SHP77 treated with DMSO at 0.1 percent for 48 hours (cell line): ENCODE measurements around the gene CCL25.
"Not testable (repeated sequence)": the region's sequence is repeated elsewhere in the genome, so short reads cannot be mapped to it uniquely, and the experiment has no call there.

Source experiments
- DNase-seq: peaks from one replicate; lab custom pipeline; 2025; lab: John Stamatoyannopoulos, UW

CCL25 gene

DNA sequence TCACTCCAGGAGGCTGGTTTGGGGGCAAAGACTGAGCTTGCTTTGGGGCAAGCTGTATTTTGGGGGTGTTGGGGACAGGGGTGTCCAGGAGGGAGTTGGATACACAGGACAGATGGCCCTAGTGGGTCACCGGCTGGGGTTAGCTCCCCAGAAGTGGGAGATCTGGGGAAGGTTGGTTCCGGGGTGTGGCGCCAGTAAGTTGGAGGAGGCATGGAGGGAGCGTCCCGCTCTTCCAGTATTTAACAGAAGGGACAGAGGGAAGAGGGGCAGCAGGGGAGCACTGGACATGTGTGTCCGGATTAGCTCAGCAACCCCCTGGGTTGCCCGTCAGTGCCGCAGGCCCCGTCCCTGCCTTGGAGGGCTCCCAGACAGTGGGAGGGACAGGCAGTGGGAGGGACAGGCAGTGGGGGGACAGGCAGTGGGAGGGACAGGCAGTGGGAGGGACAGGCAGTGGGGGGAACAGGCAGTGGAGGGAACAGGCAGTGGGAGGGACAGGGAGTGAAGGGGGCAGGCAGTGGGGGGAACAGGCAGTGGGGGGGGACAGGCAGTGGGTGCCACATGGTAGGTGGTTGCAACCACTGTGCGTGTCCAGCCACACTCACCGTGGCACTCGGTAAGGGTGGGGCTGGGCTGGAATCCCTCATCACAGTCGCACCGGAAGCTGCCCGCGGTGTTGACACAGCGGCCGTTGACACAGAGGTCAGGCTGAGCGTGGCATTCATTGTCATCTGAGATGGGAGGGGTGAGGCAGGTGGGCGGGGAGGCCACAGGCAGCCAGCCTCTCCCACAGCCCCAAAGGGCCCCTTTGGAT, 33.2 kb downstream of the CCL25 start:
- DNase-seq: peak; percentile 66

DNA sequence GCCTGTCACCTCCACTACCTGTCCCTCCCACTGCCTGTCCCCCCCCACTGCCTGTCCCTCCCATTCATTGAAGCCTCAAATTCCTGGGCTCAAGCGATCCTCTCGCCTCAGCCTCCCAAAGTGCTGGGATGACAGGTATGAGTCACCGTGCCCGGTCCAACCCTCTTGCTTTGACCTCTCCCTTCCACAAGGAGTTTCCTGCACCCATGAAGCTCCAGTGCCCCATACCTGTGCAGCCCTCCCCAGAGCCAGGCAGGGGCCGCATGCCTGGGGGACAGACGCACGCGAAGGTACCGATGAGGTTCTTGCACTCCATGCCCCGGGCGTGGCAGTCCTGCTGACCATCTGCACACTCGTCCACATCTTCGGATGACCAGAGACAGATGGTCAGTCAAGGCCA, 34.3 kb downstream of the CCL25 start:
- no peak for DNase-seq

DNA sequence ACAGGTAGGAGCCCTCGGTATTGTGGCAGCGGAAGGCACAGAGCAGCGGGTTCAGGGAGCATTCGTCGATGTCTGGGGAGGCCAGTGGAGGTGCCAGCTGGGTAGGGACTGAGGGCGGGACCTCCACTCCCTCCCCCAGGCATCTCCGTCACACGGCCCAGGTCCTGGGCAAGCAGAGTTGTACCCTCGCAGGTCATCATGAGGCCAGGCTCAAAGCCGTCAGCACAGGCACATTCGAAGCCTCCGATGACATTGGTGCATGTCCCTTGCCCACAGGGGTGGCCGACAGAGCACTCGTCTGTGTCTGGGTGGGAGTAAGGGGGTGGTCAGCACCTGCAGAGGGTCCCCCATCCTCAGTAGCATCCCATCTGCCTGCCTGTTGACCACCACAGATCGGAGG, 35.3 kb downstream of the CCL25 start:
- no peak for DNase-seq

DNA sequence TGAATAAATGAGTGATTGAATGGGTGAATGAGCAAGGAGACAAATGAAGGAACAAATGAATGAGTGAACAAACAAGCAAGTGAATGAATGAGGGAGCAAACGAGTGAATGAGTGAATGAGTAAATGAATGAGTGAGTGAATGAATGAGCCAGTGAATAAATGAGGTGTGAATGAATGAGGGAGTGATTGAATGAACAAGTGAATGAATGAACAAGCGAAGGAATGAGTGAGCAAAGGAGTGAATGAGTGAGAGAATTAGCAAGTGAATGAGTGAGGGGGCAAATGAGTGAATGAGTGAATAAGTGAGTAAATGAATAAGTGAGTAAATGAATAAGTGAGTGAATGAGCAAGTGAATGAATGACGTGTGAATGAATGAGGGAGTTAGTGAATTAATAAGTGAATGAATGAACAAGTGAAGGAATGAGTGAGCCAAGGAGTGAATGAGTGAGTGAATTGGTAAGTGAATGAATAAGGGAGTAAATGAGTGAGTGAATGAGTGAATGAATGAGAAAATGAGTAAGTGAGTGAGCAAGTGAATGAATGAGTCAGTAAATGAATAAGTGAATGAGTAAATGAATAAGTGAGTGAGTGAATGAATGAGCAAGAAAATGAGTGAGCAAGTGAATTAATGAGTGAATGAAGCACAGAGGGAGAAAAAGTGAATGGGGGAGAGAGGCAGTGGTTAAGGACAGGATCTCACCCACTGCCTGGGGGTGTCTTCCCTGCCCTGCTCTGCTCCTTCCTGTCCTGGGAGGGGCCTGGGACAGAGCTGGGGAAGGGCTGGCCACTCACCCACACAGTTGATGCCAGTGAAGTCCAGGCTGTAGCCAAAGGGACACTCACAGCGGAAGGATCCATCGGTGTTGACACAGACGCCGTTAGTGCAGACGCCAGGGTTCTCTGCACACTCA, 36.4 kb downstream of the CCL25 start:
- DNase-seq: no peak

DNA sequence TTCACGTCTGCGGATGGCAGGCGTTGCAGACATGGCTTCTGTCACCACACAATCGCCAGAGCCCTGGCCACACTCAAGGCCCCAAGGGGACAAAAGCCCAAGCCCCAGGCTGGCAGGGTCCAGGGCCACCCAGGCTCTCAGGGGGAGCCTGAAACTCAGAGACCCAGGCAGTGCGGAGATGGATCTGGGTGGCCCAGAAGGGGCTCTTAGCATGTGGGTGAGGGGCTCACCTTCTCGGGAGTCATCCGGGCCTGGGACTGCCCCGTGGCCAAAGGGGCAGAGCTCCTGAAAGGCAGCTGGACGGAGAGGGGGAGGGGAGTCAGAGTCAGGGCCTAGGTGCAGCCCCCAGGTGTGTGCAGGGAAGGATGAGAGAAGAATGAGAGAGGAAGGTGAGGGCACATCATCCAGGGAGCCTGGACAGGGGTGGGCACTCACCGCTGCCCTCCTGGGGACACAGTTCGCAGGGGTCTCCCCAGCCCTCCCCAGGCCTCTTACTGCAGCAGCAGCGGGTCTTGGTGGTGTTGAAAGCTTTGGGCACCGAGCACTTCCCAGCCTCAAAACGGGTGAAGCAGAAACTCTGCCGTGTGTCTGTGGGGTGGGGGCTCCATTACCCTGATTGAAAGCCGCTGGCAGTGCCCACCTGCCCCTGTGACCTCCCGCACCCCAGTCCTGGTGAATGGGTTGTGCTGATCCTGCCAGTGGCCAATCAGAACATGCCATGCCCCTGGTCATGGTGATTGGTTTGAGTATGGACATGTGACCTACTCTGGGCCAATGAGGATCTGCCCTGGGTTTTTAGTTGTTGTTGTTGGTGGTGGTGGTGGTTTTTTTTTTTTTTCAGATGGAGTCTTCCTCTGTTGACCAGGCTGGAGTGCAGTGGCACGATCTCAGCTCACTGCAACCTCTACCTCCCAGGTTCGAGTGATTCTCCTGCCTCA, 37.4 kb downstream of the CCL25 start:
- no peak for DNase-seq

DNA sequence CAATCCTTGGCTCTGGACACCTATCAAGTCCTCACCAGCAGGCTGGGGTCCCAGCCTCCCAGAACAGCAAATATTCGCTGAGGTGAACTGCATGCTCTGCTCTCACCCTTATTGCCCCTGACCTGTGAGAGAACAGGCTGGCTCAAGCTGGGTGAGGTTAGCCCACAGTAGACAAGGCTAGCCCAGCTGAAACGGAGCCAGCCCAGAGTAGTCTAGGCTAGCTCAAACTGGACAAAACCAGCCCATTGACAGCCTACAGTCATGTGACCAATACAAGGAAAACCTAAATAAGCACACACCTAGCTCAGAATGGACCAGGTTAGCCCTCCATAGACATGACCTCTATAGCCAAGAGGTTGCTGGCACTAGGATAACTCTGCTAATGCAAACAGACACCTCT, 38.4 kb downstream of the CCL25 start:
- DNase-seq: no peak

DNA sequence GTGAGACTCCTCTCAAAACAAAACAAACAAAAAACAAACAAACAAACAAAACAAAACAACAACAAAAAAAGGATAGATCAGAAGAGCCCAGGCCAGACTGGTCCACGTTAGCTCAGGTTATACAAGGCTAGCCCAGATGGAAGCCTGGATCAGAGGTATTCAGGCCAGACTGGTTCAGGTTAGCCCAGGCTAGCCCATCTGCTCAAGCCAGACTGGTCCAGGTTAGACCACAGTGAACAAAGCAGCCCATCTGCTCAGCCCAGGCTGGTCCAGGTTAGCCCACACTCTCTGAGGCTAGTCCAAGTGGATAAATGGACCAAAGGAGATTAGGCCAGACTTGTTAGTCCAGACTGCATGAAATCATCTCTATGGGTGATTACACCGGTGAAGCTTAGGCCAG, 41.2 kb downstream of the CCL25 start:
- no peak for DNase-seq

DNA sequence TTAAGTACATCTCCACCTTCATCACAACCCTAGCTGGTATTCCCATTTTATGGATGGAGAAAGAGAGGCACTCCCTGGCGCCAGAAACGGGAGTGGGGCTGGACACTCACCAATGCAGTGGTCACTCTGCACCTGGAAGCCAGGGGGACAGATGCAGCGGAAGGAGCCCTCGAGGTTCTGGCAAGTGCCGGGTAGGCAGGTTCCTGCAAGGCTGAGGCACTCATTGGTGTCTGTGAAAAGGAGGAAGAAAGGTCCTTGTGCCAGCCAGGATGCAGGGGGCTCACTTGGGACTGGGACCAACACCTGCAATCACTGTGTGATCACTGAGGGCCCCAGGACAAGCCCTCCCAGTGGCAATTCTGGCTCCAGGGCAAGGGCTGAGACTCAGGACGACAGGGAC, 41.8 kb downstream of the CCL25 start:
- no peak for DNase-seq

DNA sequence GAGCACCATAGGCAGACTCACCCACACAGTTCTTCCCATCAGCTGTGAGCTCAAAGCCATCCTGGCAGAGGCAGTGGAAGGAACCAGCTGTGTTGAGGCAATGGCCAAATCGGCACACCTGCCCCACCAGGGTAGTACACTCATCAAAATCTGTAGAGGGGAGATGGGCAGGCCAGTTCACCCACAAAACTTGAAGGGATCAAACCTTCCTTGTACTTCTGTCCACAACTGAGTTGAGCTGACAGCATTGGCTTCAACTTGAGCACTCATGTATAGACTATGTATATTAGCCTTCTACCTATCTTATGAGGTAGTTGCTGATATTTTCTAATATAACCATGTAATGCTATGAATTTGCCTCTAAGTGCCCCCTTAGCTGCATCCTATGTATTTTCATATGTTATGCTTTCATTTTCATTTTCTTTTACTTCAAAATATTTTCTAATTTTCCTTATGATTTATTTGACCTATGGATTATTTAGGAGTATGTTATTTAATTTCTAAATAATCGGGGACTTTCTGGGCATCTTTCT, 42.9 kb downstream of the CCL25 start:
- no peak for DNase-seq

DNA sequence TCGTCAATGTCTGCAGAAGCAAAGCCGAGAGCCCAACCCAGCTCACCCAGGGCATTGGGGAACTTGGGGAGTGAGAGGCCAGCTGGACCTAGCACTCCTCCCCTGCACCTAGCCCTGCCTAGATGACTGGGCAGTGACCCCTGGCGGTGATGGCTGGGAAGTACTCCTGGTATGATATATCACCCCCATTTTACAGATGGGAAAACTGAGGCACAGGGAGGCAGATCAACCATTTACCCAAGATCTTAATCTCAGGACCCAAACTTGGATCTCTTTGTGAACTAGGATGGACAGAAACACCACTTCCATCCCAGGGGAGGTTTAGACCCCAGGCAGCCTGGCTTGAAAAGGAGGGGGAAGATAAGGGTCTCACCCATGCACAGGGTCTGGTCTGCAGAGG, 43.5 kb downstream of the CCL25 start:
- DNase-seq: no peak

DNA sequence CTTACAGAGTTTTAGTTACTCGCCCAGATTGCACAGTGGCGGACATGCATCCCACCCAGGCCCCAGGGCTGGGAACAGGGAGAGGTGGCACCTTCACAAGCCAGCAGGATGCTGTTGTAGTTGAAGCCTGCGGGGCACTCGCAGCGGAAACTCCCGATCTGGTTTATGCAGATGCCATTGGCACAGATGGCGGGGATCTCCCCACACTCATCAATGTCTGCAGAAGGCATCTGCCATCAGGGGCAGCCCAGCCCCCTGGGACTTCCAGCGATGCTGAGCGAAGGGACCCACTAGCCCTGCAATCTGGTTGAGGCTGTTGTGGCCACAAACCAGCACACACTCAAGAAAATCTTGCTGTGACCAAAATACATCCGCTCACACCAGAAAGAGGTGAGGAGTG, 44.6 kb downstream of the CCL25 start:
- DNase-seq: no peak

DNA sequence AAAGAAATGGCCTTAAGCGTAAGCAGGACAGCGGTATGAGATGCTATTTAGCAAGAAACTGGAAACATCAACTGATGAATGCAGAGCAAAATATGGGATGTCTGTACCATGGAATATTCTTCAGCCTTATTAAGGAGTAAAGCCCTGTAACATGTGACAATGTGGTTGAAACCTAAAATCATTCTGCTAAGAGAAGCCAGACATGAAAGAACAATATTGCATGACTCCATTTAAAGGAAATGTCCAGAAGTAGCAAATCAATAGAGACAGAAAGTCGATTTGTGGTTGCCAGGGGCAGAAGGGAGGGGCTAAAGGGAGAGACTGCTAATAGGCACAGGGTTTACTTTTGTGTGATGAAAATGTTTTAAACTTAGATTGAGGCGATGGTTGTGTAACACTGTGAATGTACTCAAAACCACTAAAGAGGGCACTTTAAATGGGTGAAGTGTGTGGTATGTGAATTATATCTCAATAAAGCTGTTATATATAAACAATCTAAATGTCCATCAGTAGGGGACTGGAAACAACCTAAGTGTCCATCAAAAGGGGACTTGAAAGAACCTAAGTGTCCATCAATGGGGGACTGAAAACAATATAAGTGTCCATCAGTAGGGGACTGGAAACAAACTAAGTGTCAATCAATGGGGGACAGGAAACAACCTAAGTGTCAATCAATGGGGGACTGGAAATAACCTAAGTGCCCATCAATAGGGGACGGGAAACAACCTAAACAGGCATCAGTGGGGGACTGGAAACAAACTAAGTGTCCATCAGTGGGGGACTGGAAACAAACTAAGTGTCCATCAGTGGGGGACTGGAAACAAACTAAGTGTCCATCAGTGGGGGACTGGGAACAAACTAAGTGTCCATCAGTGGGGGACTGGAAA, 45.4 kb downstream of the CCL25 start:
- DNase-seq: no peak

DNA sequence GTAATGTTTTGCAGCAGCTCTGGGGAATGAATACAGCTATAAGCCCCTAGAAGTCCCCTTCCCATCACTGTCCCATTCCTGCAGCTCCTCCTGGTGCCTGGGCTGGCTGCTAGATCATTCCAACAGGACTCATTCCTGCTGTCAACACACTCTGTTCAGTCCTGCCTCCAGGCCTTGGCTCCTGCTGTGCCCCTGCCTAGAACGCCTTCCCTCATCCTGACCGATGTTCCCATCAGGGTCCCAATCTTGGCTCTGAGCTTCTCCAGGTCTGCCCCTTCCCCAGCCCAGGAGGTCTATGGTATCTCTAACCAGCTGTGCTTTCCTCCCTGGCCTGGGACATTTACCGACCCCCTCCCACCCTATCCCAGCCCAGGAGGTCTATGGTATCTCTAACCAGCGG, 48.8 kb downstream of the CCL25 start:
- no peak for DNase-seq

DNA sequence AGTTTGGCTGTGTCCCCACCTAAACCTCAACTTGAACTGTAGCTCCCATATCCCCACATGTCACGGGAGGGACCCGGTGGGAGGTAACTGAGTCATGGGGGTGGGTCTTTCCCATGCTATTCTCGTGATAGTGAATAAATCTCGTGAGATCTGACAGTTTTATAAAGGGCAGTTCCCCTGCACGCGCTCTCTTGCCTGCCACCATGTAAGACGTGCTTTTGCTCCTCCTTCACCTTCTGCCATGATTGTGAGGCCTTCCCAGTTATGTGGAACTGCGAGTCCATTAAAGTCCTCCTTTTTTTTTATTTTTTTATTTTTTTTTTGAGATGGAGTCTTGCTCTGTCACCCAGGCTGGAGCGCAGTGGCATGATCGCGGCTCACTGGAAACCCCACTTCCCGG, 49.4 kb downstream of the CCL25 start:
- DNase-seq: not testable (repeated sequence)

DNA sequence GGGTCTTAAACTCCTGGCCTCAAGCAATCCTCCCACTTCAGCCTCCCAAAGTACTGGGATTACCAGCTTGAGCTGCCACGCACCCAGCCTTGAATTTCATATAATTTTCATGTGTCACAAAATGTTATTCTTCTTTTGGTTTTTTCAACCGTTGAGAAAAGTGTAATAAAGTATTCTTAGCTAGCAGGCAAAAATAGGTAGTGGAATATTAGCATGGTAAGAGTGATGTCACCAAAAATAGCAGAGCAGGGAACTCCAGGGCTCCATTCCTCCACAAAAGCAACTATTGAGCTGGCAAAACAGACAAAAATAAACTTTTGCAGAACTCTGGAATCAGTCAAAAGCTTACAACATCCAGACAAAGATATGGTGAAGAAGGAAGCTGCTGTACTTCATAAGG, 52.9 kb downstream of the CCL25 start:
- no peak for DNase-seq

DNA sequence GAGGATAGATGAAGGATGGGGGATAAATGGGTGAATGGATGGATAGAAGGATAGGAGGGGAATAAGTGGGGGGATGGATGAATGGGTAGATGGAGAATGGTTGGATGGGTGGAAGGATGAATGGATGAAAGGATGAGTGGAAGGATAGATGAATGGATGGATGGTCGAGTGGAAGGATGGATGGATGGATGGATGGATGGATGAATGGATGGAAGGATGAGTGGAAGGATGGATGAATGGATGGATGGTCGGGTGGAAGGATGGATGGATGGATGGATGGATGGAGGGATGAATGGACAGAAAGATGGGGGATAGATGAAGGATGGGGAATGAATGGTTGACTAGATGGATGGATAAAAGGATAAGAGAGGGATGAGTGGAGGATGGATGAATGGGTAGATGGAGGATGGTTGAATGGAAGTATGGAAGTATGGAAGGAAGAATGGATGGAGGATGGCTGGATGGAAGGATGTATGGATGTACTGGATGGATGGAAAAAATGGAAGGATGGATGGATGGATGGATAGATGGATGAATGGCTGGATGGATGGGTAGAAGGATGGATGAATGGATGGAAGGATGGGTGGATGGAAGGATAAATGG, 54.8 kb downstream of the CCL25 start:
- no peak for DNase-seq

DNA sequence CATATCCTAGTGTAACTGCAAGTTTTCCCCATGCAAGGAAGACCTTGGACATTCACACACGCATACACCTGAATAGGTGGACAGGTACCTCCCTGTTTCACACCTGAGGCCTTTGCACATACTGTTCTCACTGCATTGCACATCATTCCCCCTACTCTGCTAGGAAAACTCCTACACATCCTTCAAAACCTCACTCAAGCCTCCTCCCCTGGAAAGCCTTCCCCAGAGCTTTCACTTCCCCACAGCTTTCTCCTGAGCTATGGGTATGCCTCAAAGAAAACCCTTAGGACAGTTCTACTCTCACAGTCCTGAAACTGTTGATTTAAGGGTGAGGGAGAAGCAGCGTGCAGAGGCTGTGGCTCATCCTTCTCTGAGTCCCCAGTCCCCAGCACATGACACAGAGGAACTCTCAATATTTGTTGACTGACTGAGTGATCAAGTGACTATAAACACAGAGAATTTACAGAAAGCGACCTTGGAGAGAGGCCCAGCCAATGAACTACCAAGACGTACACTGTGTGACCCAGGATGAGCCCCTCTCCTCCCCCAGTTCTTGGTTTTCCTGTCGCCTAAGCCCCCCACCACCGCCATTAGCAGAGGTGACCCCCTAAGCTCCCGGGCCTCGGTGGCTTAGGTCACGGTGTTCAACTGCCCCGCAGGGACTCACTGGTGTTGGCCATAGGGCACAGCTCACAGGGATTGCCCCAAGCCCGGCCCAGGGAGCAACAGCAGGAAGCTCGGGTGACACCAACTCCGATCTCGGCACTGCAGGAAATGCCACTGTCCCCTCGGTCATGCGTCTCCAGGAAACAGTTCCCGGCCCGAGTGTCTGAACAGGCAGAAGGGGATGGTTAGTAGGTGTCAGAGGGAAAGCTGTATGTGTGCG, 56.2 kb downstream of the CCL25 start:
- no peak for DNase-seq

DNA sequence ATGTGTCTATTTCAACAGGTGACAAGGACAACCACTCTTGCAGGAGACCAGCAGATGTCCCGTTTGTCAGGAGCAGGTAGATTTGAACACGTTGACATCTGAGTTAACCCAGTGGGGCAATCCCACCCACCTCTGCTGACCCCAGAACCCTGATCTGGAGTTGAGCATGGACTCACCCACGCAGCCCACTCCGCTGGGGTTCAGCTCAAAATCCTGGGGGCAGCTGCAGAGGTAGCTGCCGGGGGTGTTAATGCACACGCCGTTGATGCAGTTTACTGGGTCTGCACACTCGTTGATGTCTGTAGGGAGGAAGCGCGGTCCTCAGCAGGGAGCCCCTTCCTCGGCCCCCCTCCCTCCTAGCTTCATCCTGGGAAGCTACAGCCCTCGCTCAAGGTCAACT, 56.9 kb downstream of the CCL25 start:
- no peak for DNase-seq

DNA sequence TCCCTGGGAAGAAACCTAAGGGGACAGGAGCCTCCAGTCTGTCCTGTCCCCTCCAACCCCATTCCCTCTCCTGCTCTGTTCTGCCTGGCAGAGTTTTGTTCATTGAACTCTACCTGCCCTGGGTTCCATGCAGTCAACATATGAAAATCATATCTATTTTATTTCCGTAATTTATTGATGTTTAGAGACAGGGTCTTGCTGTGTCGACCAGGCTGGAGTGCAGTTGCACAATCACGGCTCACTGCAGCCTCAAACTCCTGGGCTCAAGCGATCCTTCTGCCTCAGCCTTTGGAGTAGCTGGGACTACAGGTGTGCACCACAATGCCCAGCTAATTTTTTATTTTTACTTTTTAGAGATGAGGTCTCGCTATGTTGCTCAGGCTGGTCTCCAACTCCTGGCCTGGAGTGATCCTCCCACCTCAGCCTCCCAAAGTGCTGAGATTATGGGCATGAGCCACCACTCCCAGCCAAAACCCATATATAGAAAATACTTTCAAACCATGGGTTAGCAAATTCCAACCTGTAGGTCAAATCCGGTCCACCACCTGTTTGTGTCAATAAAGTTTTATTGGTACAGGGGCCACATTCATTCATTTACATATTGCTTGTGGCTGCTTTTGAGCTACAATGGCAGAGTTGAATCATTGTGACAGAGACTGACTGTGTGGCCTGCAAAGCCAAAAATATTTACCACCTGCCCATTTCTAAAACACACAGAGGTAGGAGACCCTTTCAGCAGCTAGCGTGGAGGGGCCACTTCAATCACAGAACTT, 57.5 kb downstream of the CCL25 start:
- no peak for DNase-seq
